Kidney epithelial cell (primary cell): ENCODE data around the gene CHST9. TPM values are rescaled to one million over a fixed set of nuclear protein-coding genes. Genes with fewer than 3 reads are reported as not detected.
"Not testable (repeated sequence)": the region's sequence is repeated elsewhere in the genome, so short reads cannot be mapped to it uniquely, and the experiment has no call there.

Experiments used
- DNase-seq: peaks from one replicate; pipeline ENCODE4 v3.0.0-alpha.2; 2010; ENCODE audit warnings: low read depth
- H3K27me3 ChIP-seq: 2 replicates; pipeline ENCODE4 v1.6.0; 2011; ENCODE audit warnings: low read length; ENCODE audit not compliant: control insufficient read depth, insufficient read depth
- H3K36me3 ChIP-seq: 2 replicates; pipeline ENCODE4 v1.5.1; 2011; ENCODE audit warnings: low read length; ENCODE audit not compliant: control insufficient read depth, insufficient read depth
- H3K4me3 ChIP-seq: 2 replicates; pipeline ENCODE4 v1.5.1; 2011; ENCODE audit warnings: low read depth, mild to moderate bottlenecking, control low read depth, low read length
- total RNA-seq: library from RNA; depleted of rRNA; stranded (reverse); fragments of >200 nt; gene quantifications from 2 replicates; pipeline ENCODE4 v1.2.3, GENCODE V29; 2015
- TF ChIP-seq, protein P1 (sequence below): IDR thresholded peaks from 2 replicates; pipeline ENCODE4 v1.5.1; 2011; ENCODE audit warnings: mild to moderate bottlenecking, moderate library complexity, low read length, control low read depth, inconsistent platforms; ENCODE audit not compliant: insufficient read depth, poor library complexity, severe bottlenecking

The CHST9 gene
- total RNA-seq, 1 donor from 2014 or later, result 0.08 TPM

DNA sequence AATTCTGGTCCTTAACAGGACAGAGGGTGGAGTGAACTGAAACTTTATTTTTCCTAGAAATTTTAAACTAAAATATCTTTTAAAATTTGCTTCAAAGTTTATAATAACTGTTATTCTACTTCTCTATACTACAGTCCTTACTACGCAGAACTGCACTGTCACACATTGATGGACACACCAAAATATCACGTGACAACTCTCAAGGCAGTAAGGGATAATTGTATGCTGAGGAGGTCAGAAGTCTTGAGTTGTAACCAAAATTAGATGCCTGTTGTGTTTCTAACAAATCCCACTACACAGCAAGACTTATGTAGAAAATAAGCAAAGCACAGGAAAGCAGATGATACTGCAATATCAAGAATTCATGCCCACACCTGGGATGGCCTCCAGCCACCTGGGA lies 76.3 kb downstream of the CHST9 start:
- Histone ChIP-seq H3K36me3 (no peaks in the 10 kb centered on the region), H3K4me3 (no peak overlapping the region), H3K27me3 (no peaks in the 10 kb centered on the region)
- TF ChIP-seq, protein P1, sequence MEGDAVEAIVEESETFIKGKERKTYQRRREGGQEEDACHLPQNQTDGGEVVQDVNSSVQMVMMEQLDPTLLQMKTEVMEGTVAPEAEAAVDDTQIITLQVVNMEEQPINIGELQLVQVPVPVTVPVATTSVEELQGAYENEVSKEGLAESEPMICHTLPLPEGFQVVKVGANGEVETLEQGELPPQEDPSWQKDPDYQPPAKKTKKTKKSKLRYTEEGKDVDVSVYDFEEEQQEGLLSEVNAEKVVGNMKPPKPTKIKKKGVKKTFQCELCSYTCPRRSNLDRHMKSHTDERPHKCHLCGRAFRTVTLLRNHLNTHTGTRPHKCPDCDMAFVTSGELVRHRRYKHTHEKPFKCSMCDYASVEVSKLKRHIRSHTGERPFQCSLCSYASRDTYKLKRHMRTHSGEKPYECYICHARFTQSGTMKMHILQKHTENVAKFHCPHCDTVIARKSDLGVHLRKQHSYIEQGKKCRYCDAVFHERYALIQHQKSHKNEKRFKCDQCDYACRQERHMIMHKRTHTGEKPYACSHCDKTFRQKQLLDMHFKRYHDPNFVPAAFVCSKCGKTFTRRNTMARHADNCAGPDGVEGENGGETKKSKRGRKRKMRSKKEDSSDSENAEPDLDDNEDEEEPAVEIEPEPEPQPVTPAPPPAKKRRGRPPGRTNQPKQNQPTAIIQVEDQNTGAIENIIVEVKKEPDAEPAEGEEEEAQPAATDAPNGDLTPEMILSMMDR, result no peak
- DNase-seq, result no peak

DNA sequence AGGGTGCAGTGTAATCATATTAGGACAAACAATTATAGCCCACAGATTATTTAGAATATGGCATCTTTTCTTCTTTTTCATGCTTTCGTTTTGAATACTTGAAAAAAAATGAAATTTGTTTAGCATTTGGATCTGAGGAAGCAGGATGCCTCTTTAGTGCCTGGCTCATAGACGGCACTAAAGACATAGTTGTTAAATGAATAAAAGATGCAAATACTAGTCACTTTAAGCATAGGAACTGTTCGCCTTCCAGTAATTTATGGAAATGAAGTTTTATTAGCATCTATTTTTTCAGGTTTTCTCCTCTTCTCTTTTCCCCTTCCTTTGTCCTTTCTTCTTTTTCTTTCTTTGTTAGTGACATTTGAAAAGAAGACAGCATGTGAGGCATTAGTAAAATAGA lies 80.4 kb downstream of the CHST9 start:
- TF ChIP-seq, protein P1, result no peak
- Histone ChIP-seq H3K27me3 (no peaks in the 10 kb centered on the region), H3K36me3 (no peaks in the 10 kb centered on the region), H3K4me3 (no peak overlapping the region)
- no peak for DNase-seq

DNA sequence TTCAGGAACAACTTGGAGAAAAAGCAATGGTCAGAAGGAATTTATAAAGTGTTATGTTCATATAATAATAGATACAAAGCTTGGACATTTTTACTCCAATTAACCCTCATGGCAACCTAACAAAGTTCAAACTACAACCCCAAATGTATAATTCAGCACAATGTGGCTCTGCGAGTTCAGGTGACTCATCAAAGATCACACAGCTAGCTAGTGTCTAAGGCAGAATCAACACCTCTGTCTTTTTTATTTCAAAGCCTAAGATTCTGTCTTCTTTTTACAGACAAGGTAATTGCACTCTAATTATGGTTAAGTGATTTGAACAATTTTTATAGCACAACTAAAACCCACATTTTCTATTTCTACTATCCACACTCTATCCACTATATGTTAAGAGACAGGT lies 90.5 kb downstream of the CHST9 start:
- H3K36me3 ChIP-seq, result no peaks in the 10 kb centered on the region
- H3K27me3 ChIP-seq, result no peaks in the 10 kb centered on the region
- no peak overlapping the region for H3K4me3 ChIP-seq
- peak; percentile 7 for DNase-seq
- TF ChIP-seq, protein P1, result no peak

DNA sequence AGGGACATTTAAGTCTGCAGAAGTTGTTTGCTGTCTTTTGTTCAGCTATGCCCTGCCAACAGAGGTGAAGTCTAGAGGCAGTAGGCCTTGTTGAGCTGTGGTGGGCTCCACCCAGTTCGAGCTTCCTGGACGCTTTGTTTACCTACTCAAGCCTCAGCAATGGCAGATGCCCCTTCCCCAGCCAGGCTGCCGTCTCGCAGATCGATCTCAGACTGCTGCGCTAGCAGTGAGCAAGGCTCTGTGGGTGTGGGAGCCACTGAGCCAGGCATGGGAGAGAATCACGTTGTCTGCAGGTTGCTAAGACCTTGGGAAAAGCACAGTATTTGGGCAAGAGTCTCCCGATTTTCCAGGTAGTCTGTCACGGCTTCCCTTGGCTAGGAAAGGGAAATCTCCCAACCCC lies 91.8 kb downstream of the CHST9 start:
- H3K4me3 ChIP-seq, DNase-seq, H3K36me3 ChIP-seq, H3K27me3 ChIP-seq: not testable (repeated sequence)

DNA sequence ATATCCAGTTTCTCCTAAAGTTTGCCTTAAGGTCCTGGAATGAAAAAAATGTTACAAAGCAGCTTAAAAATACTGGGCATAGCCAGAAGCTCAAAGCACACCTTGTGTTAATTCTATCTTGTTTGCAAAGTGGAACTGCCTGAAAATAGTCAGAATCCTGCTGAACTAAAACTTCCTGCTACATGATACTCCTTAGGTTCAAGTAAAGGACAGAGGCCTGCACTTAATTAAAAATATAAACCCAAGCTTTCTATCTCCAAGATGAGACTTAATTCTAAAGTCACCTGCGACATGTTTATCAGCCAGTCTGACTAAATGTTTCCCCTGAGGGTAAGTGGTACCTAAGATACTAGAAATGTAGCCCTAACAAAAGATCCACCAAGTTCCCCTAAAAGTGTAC lies 103.4 kb downstream of the CHST9 start:
- TF ChIP-seq, protein P1, result no peak
- Histone ChIP-seq H3K4me3 (no peak overlapping the region), H3K27me3 (no peaks in the 10 kb centered on the region), H3K36me3 (no peaks in the 10 kb centered on the region)
- DNase-seq, result no peak

DNA sequence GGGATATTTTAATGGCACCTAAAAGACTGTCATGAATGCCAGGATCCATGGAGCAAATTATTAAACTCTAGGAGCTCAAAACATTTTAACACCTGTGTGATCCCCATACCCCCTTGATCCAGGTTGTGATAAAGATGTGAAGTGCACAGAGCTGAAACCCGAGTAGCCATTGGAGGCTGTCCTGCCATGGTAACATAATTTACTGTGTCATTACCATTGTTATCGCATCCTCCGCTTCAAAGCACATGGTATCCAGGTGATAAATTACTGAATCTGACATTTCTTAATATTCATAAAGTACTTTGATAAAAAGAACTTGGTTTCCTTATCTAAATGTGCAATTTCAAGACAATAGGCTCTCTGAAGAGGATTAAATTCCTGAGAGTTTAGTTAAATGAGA lies 109.3 kb downstream of the CHST9 start:
- no peak overlapping the region for H3K4me3 ChIP-seq
- TF ChIP-seq, protein P1, result no peak
- H3K27me3 ChIP-seq, result no peaks in the 10 kb centered on the region
- no peak for DNase-seq
- no peaks in the 10 kb centered on the region for H3K36me3 ChIP-seq
